Measurements from ENCODE around the gene CARD19.

DNA sequence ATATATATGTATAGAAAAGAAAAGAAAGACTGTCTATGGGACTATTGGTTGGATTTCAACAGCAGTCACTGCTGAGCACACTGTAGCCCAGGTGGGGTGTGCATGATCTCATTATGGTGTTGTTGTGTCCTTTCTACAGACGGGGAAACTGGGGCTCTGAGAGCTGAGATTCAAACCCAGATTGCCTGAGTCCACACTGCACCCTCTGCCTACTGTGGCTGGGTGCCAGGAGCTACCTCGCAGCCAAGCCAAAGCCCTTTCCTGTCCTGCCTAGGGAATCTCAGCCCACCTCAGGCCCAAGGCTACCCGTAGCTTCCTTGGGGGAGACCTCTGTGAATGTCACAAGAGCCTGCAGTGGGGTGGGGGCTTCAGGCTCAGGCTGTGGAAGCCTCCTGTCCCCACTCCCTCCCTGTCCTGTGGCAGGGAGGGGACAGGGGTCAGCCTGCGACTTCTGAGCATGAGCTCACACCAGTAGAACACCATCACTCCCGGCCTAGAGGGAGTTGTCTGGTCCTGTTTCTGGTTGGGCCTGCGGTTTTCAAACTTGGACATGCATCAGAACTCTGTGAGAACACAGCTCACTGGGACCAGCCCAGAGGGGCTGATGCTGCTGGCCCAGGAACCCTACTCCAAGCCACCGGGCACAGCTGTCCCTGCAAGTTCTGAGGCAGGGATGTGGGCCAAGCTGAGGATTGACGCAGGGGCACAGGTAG lies 45.9 kb downstream of the CARD19 start:
- TF ChIP-seq, protein P1, sequence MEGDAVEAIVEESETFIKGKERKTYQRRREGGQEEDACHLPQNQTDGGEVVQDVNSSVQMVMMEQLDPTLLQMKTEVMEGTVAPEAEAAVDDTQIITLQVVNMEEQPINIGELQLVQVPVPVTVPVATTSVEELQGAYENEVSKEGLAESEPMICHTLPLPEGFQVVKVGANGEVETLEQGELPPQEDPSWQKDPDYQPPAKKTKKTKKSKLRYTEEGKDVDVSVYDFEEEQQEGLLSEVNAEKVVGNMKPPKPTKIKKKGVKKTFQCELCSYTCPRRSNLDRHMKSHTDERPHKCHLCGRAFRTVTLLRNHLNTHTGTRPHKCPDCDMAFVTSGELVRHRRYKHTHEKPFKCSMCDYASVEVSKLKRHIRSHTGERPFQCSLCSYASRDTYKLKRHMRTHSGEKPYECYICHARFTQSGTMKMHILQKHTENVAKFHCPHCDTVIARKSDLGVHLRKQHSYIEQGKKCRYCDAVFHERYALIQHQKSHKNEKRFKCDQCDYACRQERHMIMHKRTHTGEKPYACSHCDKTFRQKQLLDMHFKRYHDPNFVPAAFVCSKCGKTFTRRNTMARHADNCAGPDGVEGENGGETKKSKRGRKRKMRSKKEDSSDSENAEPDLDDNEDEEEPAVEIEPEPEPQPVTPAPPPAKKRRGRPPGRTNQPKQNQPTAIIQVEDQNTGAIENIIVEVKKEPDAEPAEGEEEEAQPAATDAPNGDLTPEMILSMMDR (IDR thresholded peaks at IDR 0.05) = no peak
- TF ChIP-seq POLR2A (IDR thresholded peaks at IDR 0.05) = no peak
